T-cell (primary cell): ENCODE data around the gene TJP1. TPM values are rescaled to one million over a fixed set of nuclear protein-coding genes. Genes with fewer than 3 reads are reported as not detected.

Source experiments
- ATAC-seq, 4 experiments: fragments of 200-7000 bp in 3 of 4; fragments of 150-1000 bp in 1 of 4; cut with Tn5 transposase; replicated peaks in 1 of 4; 1 replicate in 3 of 4; 2 replicates in 1 of 4; pipeline ENCODE4 v1.10.0; 2021; ENCODE audit warnings: moderate library complexity in 3 of 4, mild to moderate bottlenecking in 2 of 4, moderate number of reproducible peaks in 1 of 4
- CTCF ChIA-PET, 2 donors: fragments of 300-600 bp; sonication (Branson Sonifier 250); formaldehyde crosslinking; loops; one replicate each; lab custom pipeline; 2022; ENCODE audit warnings: antibody characterized with exemption in 2 of 2; lab: Charles Lee
- POLR2A ChIA-PET, 2 donors: fragments of 300-600 bp; sonication (Branson Sonifier 250); formaldehyde crosslinking; loops; one replicate each; lab custom pipeline; 2022; ENCODE audit warnings: antibody characterized with exemption in 2 of 2; lab: Charles Lee
- DNase-seq, 35 experiments: peaks; one replicate each; pipeline versions ENCODE4 v3.0.0 to v3.0.0-alpha.2; 2013 to 2023
- H3K27ac ChIP-seq: one replicate; pipeline ENCODE4 v1.5.1; 2013; ENCODE audit warnings: low read length
- H3K27me3 ChIP-seq, 2 experiments: replicated peaks in 1 of 2; 1 replicate in 1 of 2; 2 replicates in 1 of 2; pipeline versions ENCODE4 v1.6.1 to v1.7.0; 2013; ENCODE audit warnings: low read length in 1 of 2, mixed read lengths in 1 of 2; ENCODE audit not compliant: control insufficient read depth in 2 of 2, insufficient read depth in 2 of 2; ENCODE audit errors: extremely low read depth in 1 of 2
- H3K36me3 ChIP-seq, 2 donors: 1 replicate in 1 of 2; 2 replicates in 1 of 2; pipeline versions ENCODE4 v1.6.1 to v1.7.0; 2013; ENCODE audit warnings: low read length in 1 of 2; ENCODE audit not compliant: control insufficient read depth in 2 of 2, insufficient read depth in 1 of 2; ENCODE audit errors: extremely low read depth in 1 of 2
- H3K4me1 ChIP-seq, 2 experiments: 1 replicate in 1 of 2; 2 replicates in 1 of 2; pipeline versions ENCODE4 v1.6.1 to v1.7.0; 2013; ENCODE audit warnings: low read length in 2 of 2, mixed read lengths in 1 of 2; ENCODE audit not compliant: insufficient read depth in 2 of 2, control insufficient read depth in 1 of 2; ENCODE audit errors: extremely low read depth in 1 of 2
- H3K4me3 ChIP-seq, 2 donors: 1 replicate in 1 of 2; 2 replicates in 1 of 2; pipeline versions ENCODE4 v1.5.1 to v1.7.0; 2013; ENCODE audit warnings: mild to moderate bottlenecking in 2 of 2, low read length in 1 of 2, moderate library complexity in 1 of 2; ENCODE audit not compliant: control insufficient read depth in 1 of 2; ENCODE audit errors: extremely low read depth in 1 of 2
- H3K9me3 ChIP-seq: 2 replicates; pipeline ENCODE4 v1.7.0; 2013
- H3K27ac Mint-ChIP-seq, 2 donors: one replicate each; pipeline ENCODE4 v1.8.0; 2020 to 2021; ENCODE audit warnings: mild to moderate bottlenecking in 2 of 2, mixed read lengths in 2 of 2
- H3K27me3 Mint-ChIP-seq, 2 donors: one replicate each; pipeline ENCODE4 v1.8.0; 2021 to 2022; ENCODE audit warnings: mixed read lengths in 2 of 2
- H3K36me3 Mint-ChIP-seq: one replicate; pipeline ENCODE4 v1.8.0; 2021; ENCODE audit warnings: mixed read lengths
- H3K4me1 Mint-ChIP-seq, 3 donors: one replicate each; pipeline ENCODE4 v1.8.0; 2020 to 2022; ENCODE audit warnings: mixed read lengths in 3 of 3, mild to moderate bottlenecking in 1 of 3
- H3K4me3 Mint-ChIP-seq, 3 donors: one replicate each; pipeline ENCODE4 v1.8.0; 2020 to 2022; ENCODE audit warnings: mild to moderate bottlenecking in 3 of 3, mixed read lengths in 3 of 3, moderate library complexity in 3 of 3
- H3K9me3 Mint-ChIP-seq, 3 donors: one replicate each; pipeline ENCODE4 v1.8.0; 2020 to 2022; ENCODE audit warnings: mixed read lengths in 3 of 3
- WGBS: methylation state at CpG from one replicate; pipeline ENCODE4 v1.1.5; 2013; ENCODE audit warnings: missing lambda C conversion rate; ENCODE audit not compliant: insufficient coverage; 5-methylcytosine and 5-hydroxymethylcytosine counted together
- total RNA-seq, 35 experiments: library from RNA in 6 of 35; stranded (reverse) in 6 of 35; fragments of 120-200 nt in 1 of 35; gene quantifications; one replicate each; pipeline versions ENCODE4 v1.2.1 to v1.2.4 and lab custom pipeline; 2013 to 2026

The TJP1 gene
- total RNA-seq, 5 donors from 2014 or later (not counting 1 experiment from before 2014, with no cell fraction given): 0.41 to 0.73 (median 0.53) TPM; not detected in 2

- CTCF ChIA-PET: no interaction called here
- Histone ChIP-seq H3K4me1 (no peaks in the 10 kb centered on the region), H3K27ac (no peak overlapping the region), H3K4me3 (no peak overlapping the region), H3K27me3 (peaks cover 0 to 34% of the 10 kb centered on the region in 2 experiments), H3K9me3 (no peaks in the 10 kb centered on the region), H3K36me3 (no peaks in the 10 kb centered on the region)
- WGBS: 84% methylated on average over 13 of the region's 15 CpGs
- H3K4me1 Mint-ChIP-seq: no peaks in the 10 kb centered on the region
- POLR2A ChIA-PET: no interaction called here
- no peaks in the 10 kb centered on the region for H3K36me3 Mint-ChIP-seq
- H3K4me3 Mint-ChIP-seq: no peak overlapping the region
- peaks cover 16 to 18% of the 10 kb centered on the region in 2 donors for H3K27me3 Mint-ChIP-seq
- no peak overlapping the region for H3K27ac Mint-ChIP-seq
- DNase-seq (no peak), ATAC-seq (no peak)
- peaks cover 0 to 3% (median 0%) of the 10 kb centered on the region in 3 donors for H3K9me3 Mint-ChIP-seq
These were observed 135.0 kb downstream of the TJP1 start for GRCh38 chr15:29687204-29687815.

GRCh38 chr15:29686445-29687203, 135.6 kb downstream of the TJP1 start:
- ChIA-PET CTCF (no interaction called here), POLR2A (no interaction called here)
- H3K27ac Mint-ChIP-seq: no peak overlapping the region
- ATAC-seq (no peak), DNase-seq (no peak)
- H3K4me1 Mint-ChIP-seq: no peaks in the 10 kb centered on the region
- H3K27me3 Mint-ChIP-seq: peaks cover 14 to 16% of the 10 kb centered on the region in 2 donors
- no peak overlapping the region for H3K4me3 Mint-ChIP-seq
- Histone ChIP-seq H3K4me1 (no peaks in the 10 kb centered on the region), H3K27ac (no peak overlapping the region), H3K36me3 (no peaks in the 10 kb centered on the region), H3K27me3 (peaks cover 0 to 31% of the 10 kb centered on the region in 2 experiments), H3K4me3 (no peak overlapping the region), H3K9me3 (no peaks in the 10 kb centered on the region)
- WGBS: 83% methylated on average over 8 of the region's 8 CpGs
- H3K36me3 Mint-ChIP-seq: no peaks in the 10 kb centered on the region
- peaks cover 0 to 3% (median 0%) of the 10 kb centered on the region in 3 donors for H3K9me3 Mint-ChIP-seq

DNA sequence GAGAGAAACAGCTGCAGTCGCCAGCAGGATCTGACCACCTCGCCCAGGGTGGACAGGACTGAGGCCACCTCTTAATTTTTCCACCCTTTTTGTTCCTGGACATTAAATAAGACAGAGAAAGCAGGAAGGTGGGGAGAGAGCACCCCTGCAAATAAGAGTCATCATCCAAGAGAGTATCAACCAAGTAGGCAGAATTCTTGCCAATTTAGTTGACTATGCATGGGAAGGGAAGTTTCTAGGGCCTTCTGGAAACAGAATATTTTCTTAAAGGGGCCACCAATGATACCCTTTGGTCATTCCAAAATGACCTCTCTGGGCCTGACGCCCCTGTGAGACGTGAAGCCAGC, 136.2 kb downstream of the TJP1 start:
- Histone ChIP-seq H3K4me1 (no peaks in the 10 kb centered on the region), H3K27ac (no peak overlapping the region), H3K27me3 (peaks cover 0 to 26% of the 10 kb centered on the region in 2 experiments), H3K4me3 (no peak overlapping the region), H3K9me3 (no peaks in the 10 kb centered on the region), H3K36me3 (no peaks in the 10 kb centered on the region)
- no peak overlapping the region for H3K27ac Mint-ChIP-seq
- CTCF ChIA-PET: no interaction called here
- H3K4me3 Mint-ChIP-seq: no peak overlapping the region
- no peak for DNase-seq
- POLR2A ChIA-PET: no interaction called here
- no peaks in the 10 kb centered on the region for H3K36me3 Mint-ChIP-seq
- no peak for ATAC-seq
- peaks cover 8 to 12% of the 10 kb centered on the region in 2 donors for H3K27me3 Mint-ChIP-seq
- H3K4me1 Mint-ChIP-seq: no peaks in the 10 kb centered on the region
- peaks cover 0 to 3% (median 0%) of the 10 kb centered on the region in 3 donors for H3K9me3 Mint-ChIP-seq
- 100% methylated on average over 1 of the region's 4 CpGs for WGBS

- H3K4me1 Mint-ChIP-seq: no peaks in the 10 kb centered on the region
- peaks cover 3 to 7% of the 10 kb centered on the region in 2 donors for H3K27me3 Mint-ChIP-seq
- WGBS: 65% methylated on average over 7 of the region's 20 CpGs
- peaks cover 0 to 3% (median 0%) of the 10 kb centered on the region in 3 donors for H3K9me3 Mint-ChIP-seq
- ChIA-PET POLR2A (no interaction called here), CTCF (no interaction called here)
- H3K4me1 ChIP-seq: no peaks in the 10 kb centered on the region
- no peaks in the 10 kb centered on the region for H3K9me3 ChIP-seq
- H3K4me3 ChIP-seq: no peak overlapping the region
- DNase-seq: no peak
- peak overlapping the region in 1 of 2 donors; percentile 31 for H3K27ac Mint-ChIP-seq
- H3K36me3 ChIP-seq: no peaks in the 10 kb centered on the region
- H3K27me3 ChIP-seq: peaks cover 0 to 26% of the 10 kb centered on the region in 2 experiments
- H3K27ac ChIP-seq: no peak overlapping the region
- no peaks in the 10 kb centered on the region for H3K36me3 Mint-ChIP-seq
- no peak overlapping the region for H3K4me3 Mint-ChIP-seq
- no peak for ATAC-seq
These were observed 136.9 kb downstream of the TJP1 start for GRCh38 chr15:29685156-29686078.

GRCh38 chr15:29682781-29683180, 139.5 kb downstream of the TJP1 start:
- CTCF ChIA-PET: no interaction called here

DNA sequence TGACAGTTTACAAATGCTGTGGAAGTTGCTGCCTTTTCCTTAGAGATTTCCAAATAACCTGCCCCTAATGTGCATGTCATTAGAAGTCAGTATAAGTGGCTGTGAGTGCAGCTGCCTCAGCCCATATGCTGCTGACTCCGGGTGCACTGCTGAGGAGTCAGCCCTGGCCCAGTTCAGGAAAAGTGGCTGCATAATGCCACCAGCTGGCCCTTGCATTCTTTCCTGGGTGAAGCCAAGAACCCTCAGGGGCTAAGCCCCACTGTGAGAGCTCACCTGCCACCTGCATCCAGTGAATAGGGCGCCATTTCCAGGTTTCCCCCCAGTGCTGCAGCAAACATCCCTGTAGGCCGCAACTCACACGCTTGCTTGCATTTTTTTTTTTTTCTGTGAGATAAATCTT, 139.9 kb downstream of the TJP1 start:
- no peaks in the 10 kb centered on the region for H3K4me1 ChIP-seq
- DNase-seq: no peak
- H3K36me3 ChIP-seq: no peaks in the 10 kb centered on the region
- peaks cover 0 to 26% of the 10 kb centered on the region in 2 experiments for H3K27me3 ChIP-seq
- ChIA-PET CTCF (no interaction called here), POLR2A (no interaction called here)
- no peak overlapping the region for H3K4me3 ChIP-seq
- Mint-ChIP-seq H3K9me3 (peaks cover 0 to 3% (median 0%) of the 10 kb centered on the region in 3 donors), H3K36me3 (no peaks in the 10 kb centered on the region), H3K4me1 (no peaks in the 10 kb centered on the region), H3K4me3 (no peak overlapping the region), H3K27ac (no peak overlapping the region), H3K27me3 (peaks cover 6 to 13% of the 10 kb centered on the region in 2 donors)
- no peak for ATAC-seq
- H3K27ac ChIP-seq: no peak overlapping the region
- H3K9me3 ChIP-seq: no peaks in the 10 kb centered on the region
- WGBS: 86% methylated on average over 4 of the region's 4 CpGs

More at GRCh38 chr15:29682781-29683180, 139.5 kb downstream of the TJP1 start:
- Mint-ChIP-seq H3K4me3 (no peak overlapping the region), H3K9me3 (peaks cover 0 to 3% (median 0%) of the 10 kb centered on the region in 3 donors), H3K27ac (no peak overlapping the region), H3K4me1 (no peaks in the 10 kb centered on the region), H3K36me3 (no peaks in the 10 kb centered on the region), H3K27me3 (peaks cover 2 to 9% of the 10 kb centered on the region in 2 donors)
- Histone ChIP-seq H3K36me3 (no peaks in the 10 kb centered on the region), H3K27me3 (peaks cover 0 to 26% of the 10 kb centered on the region in 2 experiments), H3K4me1 (no peaks in the 10 kb centered on the region), H3K27ac (no peak overlapping the region), H3K9me3 (no peaks in the 10 kb centered on the region), H3K4me3 (no peak overlapping the region)
- POLR2A ChIA-PET: no interaction called here
- DNase-seq (no peak), ATAC-seq (no peak)
- 94% methylated on average over 3 of the region's 3 CpGs for WGBS
